GM19468 (cell line): ENCODE data around the gene OR2V2.
"Not testable (repeated sequence)": the region's sequence is repeated elsewhere in the genome, so short reads cannot be mapped to it uniquely, and the experiment has no call there.

ENCODE experiments used
- ATAC-seq: cut with Tn5 transposase; IDR thresholded peaks from one replicate; pipeline ENCODE4 v1.9.1; 2021; ENCODE audit warnings: mild to moderate bottlenecking, moderate library complexity, moderate number of reproducible peaks; ENCODE audit not compliant: unreplicated experiment; ENCODE audit errors: extremely low read depth

The OR2V2 gene, protein sequence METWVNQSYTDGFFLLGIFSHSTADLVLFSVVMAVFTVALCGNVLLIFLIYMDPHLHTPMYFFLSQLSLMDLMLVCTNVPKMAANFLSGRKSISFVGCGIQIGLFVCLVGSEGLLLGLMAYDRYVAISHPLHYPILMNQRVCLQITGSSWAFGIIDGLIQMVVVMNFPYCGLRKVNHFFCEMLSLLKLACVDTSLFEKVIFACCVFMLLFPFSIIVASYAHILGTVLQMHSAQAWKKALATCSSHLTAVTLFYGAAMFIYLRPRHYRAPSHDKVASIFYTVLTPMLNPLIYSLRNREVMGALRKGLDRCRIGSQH

DNA sequence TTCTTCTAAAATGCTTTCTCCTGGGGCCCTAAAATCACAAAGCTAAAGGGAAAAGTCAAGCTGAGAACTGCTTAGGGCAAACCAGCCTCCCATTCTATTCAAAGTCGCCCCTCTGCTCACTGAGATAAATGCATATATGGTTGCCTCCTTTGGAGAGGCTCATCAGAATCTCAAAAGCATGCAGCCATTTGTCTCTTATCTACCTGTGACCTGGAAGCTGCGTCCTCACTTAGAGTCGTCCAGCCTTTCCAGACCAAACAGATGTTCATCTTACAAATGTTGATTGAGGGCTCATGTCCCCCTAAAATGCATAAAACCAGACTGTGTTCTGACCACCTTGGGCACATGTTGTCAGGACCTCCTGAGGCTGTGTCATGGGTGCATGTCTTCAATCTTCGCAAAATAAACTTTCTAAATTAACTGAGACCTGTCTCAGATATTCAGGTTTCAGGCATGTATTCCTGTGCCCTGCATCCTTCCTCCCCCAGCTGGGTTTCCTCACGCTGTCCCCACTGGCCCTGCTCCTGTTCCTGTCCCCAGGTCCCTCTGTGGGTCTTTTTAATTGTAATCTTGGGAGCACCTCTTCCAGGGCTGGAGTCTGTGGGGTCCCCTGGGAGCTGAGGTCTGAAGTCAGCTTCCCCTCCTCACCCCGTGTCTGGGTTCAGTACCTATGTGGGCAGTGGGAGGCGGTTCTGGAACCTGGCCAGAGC, at the start of gene OR2V2:
Gene OR2V2 (plus strand): TSS at position 660 of the 710 bp plus-strand sequence. CDS start 7,357 bp downstream, outside the sequence.
- ATAC-seq, result not testable (repeated sequence)

DNA sequence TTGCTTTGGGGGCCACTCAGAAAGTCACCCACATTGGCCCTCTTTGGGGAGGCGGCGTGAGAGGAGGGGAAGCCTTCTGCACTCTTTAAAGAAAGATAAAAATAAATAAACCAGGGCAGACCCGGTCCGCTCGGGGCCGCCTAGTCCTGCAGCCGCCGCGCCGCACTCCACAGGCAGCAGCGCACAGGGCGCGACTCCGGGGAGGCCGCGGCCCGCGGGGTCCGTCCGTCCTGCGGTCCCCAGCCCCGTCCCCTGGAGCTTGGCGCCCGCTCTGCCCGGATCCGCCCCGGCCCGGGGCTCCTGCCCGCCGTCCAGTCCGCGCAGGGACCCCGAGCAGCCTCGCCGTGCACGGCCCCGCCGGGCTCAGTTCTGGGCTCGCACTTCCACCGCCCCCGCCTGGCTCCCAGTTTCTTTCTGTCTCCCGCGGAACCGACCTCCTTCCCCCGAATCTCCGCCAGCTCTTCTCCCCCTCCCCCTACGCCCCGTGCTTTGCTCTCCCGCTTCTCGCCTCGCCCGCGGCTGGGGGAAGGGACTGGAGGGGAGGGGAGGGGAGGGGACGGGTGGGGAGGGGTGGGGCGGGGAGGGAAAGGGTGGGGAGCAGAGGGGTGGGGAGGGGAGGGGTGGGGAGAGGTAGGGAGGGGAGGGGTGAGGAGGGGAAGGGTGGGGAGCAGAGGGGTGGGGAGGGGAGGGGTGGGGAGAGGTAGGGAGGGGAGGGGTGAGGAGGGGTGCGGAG, 49.5 kb upstream of the OR2V2 start:
- not testable (repeated sequence) for ATAC-seq

DNA sequence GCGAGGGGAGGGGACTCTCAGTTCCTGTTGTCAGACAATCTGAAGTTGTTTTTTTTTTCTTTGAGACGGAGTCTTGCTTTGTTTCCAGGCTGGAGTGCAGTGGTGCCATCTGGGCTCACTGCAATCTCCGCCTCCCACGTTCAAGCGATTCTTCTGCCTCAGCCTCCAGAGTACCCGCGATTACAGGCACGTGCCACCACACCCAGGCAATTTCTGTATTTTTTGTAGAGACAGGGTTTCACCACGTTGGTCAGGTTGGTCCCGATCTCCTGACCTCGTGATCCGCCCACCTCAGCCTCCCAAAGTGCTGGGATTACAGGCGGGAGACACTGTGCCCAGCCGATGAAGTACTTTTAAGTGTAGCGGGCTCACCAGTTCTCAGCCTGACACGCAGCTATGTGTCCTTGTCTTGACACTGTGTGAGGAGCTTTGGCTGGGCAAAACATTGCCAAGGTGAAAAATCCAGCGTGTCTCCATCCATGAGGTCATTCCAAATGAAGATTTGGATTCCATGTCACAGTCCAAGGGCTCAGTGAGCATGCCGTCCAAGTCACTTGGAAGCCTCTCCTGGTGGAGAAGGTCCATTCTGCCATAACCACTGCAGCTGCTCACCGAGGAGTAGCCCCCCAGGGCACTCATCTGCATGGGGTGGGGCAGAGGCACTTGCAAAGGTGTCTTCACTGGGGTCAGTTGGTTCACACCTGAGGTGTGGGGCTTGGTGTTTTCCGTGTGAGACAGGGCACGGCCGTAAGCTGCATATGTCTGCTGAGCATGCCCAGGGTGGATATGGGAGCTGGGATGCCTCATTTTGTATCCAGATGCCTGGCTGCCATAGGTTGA, 48.4 kb upstream of the OR2V2 start:
- ATAC-seq, result no peak

DNA sequence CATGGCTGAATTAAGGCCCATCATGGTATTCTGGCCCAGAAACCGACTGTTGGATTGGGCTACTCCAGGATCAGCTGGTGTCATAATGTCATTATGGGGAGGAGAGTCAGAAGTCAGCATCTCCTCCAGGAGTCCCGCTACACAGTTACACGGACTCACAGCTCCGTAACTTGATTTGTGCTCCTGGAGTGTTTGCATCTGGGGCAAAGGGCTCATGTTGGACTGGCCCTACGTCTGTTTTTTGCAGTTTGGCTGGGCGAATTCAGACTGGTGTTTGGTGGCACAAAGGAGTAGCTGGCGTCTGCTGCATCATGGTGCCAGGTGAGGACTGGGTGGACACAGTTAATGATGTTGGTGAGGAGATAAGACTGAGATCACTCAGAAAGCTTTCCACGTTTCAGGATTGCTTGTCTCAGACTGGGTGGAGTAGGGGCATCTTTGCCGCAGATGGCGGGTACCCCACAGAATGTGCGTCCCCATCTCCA, 47.7 kb upstream of the OR2V2 start:
- no peak for ATAC-seq

DNA sequence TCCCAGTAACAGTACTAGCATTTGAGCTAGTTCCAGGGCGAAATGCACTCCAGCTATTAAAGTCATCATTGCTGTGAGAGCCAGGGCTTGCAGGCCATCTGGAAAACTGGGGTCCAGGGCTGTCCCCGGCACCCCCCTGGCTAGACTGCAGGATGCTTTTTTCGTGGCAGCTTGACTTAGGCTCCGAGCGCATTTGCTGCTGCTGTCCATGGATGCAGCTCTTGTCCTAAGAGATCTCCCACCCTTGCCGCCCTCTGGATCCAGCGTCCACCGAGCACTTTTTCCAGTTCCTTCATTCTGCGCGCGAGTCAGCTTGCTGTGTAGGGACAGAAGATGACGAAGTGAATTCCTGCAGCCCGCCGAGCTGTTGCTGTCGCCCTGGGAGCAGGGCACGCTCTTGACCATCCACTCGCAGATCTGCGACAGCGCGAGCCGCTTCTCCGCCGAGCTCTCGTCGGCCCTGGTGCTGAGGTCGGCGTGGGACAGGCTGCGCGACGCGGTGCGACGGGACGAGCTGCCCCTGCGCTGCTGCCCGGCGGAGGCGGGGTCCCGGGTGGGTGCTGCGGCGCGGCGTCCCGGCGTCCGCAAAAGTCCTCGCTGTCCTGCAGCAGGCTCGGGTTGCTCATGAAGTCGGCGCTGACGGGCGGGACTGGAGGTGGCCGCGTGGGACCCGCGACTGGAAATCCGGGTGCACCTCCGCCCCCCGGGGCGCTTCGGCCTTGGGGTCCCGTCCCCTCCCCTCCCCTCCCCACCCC, 47.1 kb upstream of the OR2V2 start:
- no peak for ATAC-seq

DNA sequence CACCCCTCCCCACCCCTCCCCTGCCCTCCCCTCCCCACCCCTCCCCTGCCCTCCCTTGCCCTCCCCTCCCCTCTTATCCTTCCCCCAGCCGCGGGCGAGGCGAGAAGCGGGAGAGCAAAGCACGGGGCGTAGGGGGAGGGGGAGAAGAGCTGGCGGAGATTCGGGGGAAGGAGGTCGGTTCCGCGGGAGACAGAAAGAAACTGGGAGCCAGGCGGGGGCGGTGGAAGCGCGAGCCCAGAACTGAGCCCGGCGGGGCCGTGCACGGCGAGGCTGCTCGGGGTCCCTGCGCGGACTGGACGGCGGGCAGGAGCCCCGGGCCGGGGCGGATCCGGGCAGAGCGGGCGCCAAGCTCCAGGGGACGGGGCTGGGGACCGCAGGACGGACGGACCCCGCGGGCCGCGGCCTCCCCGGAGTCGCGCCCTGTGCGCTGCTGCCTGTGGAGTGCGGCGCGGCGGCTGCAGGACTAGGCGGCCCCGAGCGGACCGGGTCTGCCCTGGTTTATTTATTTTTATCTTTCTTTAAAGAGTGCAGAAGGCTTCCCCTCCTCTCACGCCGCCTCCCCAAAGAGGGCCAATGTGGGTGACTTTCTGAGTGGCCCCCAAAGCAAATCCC, 46.2 kb upstream of the OR2V2 start:
- ATAC-seq, result not testable (repeated sequence)

DNA sequence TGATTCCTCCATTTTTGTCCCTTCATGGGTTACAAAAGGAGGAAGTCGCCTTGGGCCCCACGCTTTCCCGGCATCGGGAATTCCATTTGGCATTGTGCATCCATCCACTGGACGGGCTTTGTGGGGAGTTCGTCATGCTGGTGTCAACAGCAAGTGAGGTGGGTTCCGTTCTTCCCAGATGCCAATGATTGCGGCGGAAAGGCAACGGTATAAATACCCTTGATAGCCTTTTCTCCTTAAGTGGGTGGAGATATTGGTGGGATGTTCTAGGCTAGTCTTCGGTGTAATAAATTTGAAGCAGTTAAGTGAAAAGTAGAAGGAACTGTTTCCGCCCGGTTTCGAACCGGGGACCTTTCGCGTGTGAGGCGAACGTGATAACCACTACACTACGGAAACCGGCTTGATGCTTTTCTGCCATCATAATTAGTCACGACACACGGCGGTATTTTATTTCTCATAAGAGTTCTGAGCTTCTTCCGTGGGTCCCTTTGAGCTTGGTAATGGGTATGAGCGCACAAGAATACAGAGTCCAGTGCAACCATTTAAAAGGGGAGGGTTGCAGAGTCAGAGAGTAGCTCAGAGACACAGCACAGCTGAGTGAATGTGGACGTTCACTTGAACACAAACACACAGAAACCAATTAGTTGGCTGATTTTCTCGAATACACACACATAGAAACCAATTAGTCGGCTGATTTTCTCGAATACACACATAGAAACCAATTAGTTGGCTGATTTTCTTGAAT, 45.3 kb upstream of the OR2V2 start:
- not testable (repeated sequence) for ATAC-seq

DNA sequence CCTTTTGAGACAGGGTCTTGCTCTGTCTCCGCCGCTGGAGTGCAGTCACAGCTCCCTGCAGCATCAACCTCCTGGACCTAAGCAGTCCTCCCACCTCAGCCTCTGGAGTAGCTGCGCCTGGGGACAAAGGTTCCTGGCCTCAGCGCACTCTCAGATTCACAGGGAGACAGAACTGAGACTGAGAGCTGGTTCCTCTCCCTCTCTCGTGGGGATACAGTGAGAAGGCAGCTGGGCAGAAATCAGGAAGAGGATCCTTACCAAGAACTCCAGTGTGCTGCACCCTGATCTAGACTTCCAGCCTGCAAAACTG, 43.2 kb upstream of the OR2V2 start:
- not testable (repeated sequence) for ATAC-seq

DNA sequence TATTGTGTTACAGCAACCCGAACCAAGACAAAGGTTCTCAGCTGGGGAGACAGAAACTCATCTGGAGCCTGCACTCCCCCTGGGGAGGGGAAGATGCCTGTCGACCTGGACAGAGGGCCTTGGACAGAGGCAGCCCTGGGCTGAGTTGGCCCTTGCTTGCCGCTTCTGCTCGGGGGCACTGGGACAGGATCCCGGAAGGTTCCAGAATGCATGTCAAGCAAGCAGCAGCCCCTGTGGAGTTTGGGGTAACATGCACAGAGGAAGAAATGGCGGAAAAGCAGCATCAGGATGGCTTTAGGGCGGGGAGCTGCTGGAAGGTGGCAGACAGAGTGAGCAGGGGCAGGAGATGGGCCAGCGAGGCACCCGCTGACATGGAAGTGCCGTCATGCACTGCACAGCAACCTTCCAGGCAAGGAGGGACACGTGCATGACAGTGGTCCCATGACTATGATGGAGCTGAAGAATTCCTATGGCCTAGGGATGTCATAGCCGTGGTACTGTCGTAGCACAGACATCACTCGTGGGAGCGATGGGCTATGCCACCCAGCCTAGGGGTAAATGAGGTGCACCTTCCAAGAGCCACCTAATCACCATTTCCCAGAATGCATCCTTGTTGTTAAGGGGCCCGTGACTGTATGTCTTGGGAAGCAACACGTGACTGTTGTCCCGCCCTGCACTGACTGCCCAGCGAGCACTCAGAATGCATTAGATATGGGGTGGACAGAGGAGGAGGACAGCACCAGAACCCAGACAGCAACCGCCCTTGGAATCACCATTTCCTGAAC, 42.6 kb upstream of the OR2V2 start:
- not testable (repeated sequence) for ATAC-seq

DNA sequence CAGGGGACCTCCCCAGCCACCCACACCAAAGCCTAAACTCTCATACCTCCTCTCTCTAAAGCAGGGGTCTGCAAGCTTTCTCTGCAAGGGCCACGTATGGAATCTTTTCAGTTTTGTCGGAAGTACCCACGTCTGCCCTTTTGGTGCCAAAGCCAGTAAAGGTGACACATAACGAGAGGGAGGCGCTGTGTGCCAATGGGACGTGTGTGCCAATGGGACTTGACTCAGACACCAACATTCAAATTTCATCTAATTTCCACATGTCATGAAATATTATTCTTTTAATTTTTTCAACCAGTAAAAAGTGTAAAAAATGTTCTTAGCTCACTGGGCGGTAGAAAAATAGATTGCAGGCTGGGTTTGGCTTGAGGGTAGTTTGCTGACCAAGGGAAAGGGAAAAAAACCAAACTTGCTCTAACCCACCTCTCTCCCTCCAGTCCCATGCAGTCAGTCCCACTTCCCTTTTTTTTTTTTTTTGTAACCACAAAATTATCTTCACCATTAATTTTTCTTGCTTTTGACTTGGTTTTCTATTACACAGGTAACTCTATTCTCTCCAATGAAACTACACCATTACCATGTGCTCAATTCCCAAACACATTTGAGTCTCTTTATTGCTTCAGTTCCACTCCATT, 41.9 kb upstream of the OR2V2 start:
- no peak for ATAC-seq

DNA sequence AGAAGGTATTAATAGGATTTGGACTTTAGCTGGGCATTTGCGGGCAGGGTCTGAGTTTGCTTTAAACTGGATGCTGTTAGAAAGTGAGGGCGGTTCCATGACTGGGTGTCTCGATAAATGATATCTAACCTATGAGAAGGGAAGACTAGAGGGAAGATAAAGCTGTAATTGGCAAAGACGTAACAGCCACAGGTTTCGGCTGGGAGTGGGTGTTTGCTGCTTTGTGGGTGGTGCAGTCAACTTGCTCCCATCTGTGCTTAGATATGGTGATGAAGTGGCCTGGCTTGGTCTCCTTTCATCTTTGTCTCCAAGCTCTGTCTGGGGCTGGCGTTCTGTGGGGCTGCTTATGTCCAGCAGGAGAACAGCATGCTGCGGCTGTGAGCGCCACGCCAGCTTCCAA, 39.7 kb upstream of the OR2V2 start:
- no peak for ATAC-seq

DNA sequence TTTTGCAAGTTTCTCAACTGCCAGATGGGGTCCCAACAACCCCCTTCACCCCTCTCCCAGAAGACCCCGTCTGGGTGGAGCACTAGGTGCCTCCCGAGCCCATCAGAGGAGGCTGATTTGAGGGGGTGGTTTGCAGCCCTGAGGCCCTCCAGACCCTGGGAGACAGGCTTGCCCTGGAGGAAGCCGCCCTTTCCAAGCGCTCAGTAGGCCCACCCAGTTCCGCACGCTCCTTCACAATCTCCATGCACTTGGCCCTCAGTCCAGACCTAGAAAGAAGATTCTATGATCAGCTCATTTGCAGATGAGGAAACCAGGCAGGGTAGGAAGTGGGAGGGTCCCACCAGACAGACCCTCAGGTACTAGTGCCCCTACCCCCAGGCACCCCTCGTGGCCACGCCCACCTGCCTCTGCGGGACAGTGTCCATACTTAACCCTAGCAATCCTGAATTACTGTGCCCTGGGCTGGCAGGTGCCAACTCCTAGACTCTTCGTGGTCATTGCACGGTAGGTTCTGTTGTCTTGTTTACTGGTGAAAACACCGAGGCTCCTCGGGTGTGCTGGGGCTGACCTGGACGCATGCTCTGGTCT, 38.7 kb upstream of the OR2V2 start:
- no peak for ATAC-seq

DNA sequence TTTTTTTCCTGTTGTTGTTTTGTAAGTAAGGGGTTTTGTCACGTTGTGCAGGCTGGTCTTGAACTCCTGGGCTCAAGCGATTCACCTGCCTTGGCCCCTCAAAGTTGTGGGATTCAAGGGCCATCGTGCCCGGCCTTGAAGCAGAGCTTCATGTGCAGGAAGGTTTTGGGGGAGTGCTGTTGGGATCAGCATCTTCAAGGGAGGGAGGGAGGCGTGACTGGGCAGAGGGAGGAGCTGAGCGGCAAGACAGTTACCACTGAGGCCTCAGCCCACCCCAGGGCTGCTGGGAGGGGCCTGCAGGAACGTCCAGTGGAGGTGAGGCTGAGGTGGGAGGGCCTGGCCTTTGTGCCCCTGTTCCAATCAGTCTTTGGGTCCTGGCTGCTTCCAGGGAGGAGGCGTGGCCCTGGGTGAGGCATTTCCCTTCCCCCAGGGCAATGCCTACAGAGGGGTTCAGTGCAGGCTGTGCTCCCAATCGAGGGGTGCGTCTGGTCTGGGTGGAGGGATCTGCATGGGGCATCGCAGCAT, 37.8 kb upstream of the OR2V2 start:
- ATAC-seq, result no peak

DNA sequence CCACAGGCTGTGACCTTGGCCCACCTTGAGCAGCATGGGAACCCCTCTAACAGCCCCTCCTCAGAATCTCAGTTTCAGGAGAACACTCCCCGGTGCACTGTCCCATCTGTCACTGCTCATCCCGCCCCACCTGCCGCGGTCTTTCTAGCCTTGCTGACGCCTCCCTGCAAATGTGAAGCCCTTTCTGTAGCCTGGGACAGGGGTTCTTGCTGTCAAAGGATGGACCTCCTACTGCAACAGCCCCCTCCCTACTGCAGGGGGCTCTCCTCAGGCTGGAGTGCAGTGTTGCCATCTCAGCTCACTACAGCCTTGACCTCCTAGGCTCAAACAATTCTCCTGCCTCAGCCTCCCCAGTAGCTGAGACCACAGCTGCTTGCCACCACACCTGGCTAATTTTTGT, 36.4 kb upstream of the OR2V2 start:
- ATAC-seq, result no peak

DNA sequence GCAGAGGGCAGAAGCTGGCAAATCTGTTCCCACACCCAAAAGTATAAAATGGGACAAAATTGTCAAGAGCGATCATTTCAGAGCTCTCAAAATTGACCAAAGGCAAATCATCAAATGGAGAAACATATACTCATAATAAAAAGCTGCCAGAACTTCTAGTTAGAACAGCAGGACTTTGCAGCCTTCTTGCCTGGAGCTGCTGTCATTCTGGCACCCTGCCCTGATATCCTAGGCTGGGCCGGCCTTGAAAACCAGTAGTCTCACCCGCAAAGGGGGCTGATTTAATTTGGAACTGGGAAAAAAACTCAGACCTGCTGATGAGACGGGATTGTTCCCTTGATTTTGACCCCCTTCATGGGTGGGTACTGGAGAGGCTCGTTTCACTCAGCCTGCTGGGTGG, 34.9 kb upstream of the OR2V2 start:
- ATAC-seq, result no peak

DNA sequence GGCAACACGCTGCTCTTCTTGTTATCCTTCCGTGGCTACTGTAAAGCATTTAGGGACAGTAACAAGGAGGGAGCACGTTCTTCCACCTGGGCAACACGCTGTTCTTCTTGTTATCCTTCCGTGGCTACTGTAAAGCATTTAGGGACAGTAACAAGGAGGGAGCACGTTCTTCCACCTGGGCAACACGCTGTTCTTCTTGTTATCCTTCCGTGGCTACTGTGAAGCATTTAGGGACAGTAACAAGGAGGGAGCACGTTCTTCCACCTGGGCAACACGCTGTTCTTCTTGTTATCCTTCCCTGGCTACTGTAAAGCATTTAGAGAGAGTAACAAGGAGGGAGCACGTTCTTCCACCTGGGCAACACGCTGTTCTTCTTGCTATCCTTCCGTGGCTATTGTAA, 33.8 kb upstream of the OR2V2 start:
- not testable (repeated sequence) for ATAC-seq
